MM.1S (cell line): Measurements from ENCODE around the gene TMSB10.

ENCODE experiments used
- CTCF ChIP-seq: fragments of 300-600 bp; sonication (generic); IDR thresholded peaks from 2 replicates; pipeline ENCODE4 v1.5.1; 2016; ENCODE audit warnings: antibody characterized with exemption, low read length, mixed read lengths
- EZH2 ChIP-seq: fragments of 300-600 bp; sonication (generic); optimal IDR thresholded peaks from 2 replicates; pipeline ENCODE3; 2017; ENCODE audit warnings: low read depth, mild to moderate bottlenecking, antibody characterized with exemption, low read length, mixed read lengths
- EZH2phosphoT487 ChIP-seq: fragments of 300-600 bp; sonication (generic); IDR thresholded peaks from 2 replicates; pipeline ENCODE4 v1.6.1; 2018; ENCODE audit warnings: antibody characterized with exemption, low read length

GRCh38 chr2:84942964-84943421, 37.5 kb downstream of the TMSB10 start:
- TF ChIP-seq CTCF (no peak), EZH2phosphoT487 (no peak), EZH2 (no peak)
